GM13976 (cell line): ENCODE results near the gene KIAA0513.

Experiments used
- DNase-seq: peaks from one replicate; pipeline ENCODE4 v3.0.0; 2012; ENCODE audit warnings: low spot score
- in situ Hi-C: fragments of 300-500 bp; cut with MboI; formaldehyde crosslinking; loops from one replicate; pipeline ENCODE4 v1.12.0; 2022; ENCODE audit warnings: low sequenced_read_pairs, mixed read lengths, inconsistent platforms; ENCODE audit not compliant: unreplicated experiment
- TF ChIP-seq, protein P1 (sequence below): IDR thresholded peaks from 2 replicates; pipeline ENCODE4 v1.5.1; 2012; ENCODE audit warnings: borderline replicate concordance, mild to moderate bottlenecking; ENCODE audit not compliant: insufficient read depth; ENCODE audit errors: extremely low read depth, missing control alignments, control extremely low read depth

KIAA0513 gene, protein sequence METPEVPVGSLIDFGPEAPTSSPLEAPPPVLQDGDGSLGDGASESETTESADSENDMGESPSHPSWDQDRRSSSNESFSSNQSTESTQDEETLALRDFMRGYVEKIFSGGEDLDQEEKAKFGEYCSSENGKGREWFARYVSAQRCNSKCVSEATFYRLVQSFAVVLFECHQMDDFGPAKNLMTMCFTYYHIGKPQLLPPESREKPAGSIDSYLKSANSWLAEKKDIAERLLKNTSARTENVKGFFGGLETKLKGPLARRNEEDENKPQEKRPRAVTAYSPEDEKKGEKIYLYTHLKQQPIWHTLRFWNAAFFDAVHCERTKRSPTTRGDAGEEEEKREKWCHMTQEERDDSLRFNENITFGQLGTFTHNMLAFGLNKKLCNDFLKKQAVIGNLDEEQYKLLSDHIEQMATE

GRCh38 chr16:85027349-85027957 lies at the start of gene KIAA0513:
Gene KIAA0513 (plus strand): TSS chr16:85027795. CDS start chr16:85067072, 39,277 bp downstream.
- peak; percentile 99 for DNase-seq
- TF ChIP-seq, protein P1, sequence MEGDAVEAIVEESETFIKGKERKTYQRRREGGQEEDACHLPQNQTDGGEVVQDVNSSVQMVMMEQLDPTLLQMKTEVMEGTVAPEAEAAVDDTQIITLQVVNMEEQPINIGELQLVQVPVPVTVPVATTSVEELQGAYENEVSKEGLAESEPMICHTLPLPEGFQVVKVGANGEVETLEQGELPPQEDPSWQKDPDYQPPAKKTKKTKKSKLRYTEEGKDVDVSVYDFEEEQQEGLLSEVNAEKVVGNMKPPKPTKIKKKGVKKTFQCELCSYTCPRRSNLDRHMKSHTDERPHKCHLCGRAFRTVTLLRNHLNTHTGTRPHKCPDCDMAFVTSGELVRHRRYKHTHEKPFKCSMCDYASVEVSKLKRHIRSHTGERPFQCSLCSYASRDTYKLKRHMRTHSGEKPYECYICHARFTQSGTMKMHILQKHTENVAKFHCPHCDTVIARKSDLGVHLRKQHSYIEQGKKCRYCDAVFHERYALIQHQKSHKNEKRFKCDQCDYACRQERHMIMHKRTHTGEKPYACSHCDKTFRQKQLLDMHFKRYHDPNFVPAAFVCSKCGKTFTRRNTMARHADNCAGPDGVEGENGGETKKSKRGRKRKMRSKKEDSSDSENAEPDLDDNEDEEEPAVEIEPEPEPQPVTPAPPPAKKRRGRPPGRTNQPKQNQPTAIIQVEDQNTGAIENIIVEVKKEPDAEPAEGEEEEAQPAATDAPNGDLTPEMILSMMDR, result peak; percentile 31
- in situ Hi-C loops, result no loop called here

- TF ChIP-seq, protein P1, result no peak
- in situ Hi-C loops, result no loop called here
- DNase-seq, result no peak
Observed at GRCh38 chr16:84979516-84979915, 48.1 kb upstream of the KIAA0513 start.

GRCh38 chr16:84982434-84982833 lies 45.2 kb upstream of the KIAA0513 start:
- TF ChIP-seq, protein P1, result no peak
- in situ Hi-C loops, result no loop called here
- DNase-seq, result no peak

- no peak for DNase-seq
- in situ Hi-C loops, result no loop called here
- TF ChIP-seq, protein P1, result no peak
Observed at GRCh38 chr16:84985079-84986065, 42.2 kb upstream of the KIAA0513 start.

GRCh38 chr16:84986102-84986501 lies 41.5 kb upstream of the KIAA0513 start:
- DNase-seq, result no peak
- TF ChIP-seq, protein P1, result no peak
- in situ Hi-C loops, result no loop called here

DNA sequence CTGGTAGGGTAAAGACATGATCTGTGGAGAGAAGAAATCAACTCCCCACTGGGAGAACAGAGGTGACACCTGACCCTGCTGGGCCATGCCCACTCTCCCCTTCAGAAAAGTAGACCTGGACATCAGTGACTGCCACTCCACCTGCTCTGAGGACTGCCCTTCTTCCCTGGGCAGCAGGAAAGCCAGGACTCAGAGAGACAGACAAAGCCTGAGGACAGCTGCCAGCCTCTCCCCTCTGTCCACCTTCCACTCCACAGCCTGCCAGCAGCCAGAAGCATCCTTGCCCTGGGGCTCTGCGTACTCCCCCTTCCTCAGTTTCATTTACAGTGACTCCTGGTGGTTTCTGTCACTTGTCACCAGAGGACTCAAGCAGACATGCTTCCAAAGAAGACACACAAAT lies 40.7 kb upstream of the KIAA0513 start:
- TF ChIP-seq, protein P1, result no peak
- in situ Hi-C loops, result no loop called here
- no peak for DNase-seq
